DMS79 (cell line): ENCODE results near the gene GRID2IP.
"Not testable (repeated sequence)": the region's sequence is repeated elsewhere in the genome, so short reads cannot be mapped to it uniquely, and the experiment has no call there.

Experiments used
- DNase-seq: peaks from one replicate; lab custom pipeline; 2025; lab: John Stamatoyannopoulos, UW

The GRID2IP gene

GRCh38 chr7:6487184-6487545 is 64.1 kb downstream of the GRID2IP start:
- DNase-seq = no peak

- DNase-seq = no peak
Measured at GRCh38 chr7:6486438-6487183, 64.7 kb downstream of the GRID2IP start.

DNA sequence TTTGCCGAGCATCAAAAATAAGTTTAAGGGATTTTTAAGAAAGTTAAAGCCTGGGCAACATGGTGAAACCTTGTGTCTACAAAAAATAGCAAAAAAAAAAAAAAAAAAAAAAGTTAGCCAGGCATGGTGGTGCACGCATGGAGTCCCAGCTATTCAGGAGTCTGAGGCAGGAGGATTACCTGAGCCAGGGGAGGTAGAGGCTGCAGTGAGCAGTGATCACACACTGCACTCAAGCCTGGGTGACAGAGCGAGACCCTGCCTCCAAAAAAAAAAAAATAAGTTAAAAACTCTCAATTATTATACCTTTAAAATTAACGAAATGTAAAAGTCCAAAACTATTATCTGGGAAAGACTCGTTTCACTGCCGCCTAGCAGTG is 68.5 kb downstream of the GRID2IP start:
- DNase-seq = no peak

DNA sequence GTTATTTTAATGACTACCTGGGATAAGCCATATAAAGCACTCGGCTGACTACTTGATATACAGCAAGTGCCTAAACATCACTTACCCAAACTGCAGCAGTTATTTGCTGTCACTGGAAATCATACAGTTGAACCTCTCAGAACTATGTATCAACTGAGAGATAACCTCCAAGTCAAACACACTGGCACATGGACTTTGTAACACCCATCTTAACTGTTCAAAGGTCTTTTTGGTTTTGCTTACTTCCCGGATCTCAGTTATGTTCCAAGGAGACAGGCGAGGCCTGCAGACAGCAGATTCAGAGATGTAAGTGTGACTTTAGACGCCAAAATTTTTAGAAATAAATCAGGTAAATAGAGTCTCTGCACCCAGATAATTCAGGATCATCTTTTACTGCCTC is 69.0 kb downstream of the GRID2IP start:
- DNase-seq = no peak

DNA sequence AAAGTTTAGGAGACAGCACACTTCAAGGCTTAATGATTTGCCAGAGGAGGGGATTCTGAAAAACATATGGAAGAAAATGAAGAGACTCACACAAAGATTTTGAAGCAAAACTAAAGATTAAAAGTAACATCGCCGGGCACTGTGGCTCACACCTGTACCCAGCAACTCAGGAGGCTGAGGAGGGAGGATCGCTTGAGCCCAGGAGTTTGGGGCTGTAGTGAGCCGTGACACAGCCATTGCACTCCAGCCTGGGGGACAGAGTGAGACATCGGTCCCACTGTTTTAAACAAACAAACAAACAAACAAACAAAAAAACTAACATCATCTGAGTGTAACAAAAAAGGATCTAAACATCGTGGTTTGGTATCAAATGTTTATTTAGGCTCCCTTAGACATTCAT is 69.8 kb downstream of the GRID2IP start:
- DNase-seq = no peak

DNA sequence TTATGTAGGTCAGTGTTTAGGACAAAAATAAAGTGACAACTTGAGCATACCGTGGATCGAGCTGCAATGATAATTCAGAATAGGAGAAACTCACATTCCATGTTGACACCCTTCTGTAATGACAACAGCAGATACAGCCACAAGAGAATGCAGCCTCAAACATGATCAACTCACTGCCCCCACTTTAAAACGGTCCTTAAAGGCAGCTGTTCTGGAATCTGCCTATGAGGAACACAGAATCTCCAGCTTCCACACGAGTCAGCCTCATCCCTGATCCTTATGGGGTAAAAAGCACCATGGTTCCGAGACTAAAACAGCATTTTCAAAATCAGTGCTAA is 71.0 kb downstream of the GRID2IP start:
- no peak for DNase-seq

DNA sequence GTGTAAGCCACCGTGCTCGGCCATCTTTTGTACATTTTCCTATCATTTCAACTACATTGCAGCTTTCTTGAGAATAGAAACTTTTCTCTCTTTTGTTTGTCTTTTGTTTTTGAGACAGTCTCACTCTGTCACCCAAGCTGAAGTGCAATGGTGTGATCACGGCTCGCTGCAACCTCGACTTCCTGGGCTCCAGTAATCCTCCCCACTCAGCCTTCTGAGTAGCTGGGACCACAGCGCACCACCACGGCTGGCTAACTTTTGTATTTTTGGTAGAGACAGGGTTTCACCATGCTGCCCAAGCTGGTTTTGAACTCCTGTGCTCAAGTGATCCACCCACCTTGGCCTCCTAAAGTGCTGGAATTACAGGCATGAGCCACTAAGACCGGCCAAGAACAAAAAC is 72.2 kb downstream of the GRID2IP start:
- no peak for DNase-seq

DNA sequence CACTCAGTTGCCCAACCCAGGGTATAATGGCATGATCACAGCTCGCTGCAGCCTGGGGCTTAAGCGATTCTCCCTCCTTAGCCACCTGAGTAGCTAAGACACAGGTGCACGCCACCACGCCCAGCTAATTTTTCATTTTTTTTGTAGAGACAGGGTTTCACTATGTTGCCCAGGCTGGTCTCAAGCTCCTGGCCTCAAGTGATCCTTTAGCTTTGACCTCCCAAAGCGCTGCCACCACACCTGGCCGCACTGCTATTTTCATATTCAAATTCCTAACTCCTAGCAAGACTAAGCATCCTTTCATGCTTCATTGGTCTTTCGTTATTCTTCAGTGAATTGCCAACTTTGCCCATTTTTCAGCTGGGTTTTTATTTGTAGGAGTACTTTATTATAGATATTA is 73.1 kb downstream of the GRID2IP start:
- no peak for DNase-seq

GRCh38 chr7:6477318-6477660 is 74.0 kb downstream of the GRID2IP start:
- DNase-seq = no peak

- no peak for DNase-seq
Measured at GRCh38 chr7:6476596-6477317, 74.5 kb downstream of the GRID2IP start.

DNA sequence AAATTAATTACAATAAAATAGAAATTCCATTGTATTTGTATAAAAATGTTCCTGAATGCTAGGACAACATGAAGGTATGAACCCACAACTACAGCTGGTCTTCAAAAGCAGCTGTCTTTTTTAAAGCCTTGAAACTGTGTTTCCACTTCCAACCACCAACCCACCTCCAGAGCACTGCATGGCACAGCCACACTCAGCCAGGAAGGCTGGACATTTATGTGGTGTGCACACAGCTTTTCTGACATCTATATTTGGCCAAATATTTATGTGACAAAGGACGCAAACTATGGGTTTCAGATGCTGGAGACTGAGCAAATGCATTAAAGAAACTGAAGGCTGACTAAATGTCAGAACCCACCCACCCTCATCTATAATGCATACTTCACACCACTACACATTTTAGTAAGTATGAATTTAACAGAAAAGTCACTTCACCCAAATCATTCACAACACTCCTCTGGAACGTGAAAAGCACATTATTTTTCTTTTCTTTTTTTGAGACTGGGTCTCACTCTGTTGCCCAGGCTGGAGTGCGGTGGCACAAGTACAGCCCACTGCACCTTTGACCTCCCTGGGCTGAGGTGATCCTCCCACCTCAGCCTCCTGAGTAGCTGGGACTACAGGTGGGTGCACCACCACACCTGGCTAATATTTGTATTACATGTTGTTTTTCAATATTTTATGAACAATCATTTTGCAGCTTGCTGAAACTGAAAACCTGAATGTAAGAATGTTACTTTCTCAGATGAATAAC is 75.7 kb downstream of the GRID2IP start:
- DNase-seq = no peak

DNA sequence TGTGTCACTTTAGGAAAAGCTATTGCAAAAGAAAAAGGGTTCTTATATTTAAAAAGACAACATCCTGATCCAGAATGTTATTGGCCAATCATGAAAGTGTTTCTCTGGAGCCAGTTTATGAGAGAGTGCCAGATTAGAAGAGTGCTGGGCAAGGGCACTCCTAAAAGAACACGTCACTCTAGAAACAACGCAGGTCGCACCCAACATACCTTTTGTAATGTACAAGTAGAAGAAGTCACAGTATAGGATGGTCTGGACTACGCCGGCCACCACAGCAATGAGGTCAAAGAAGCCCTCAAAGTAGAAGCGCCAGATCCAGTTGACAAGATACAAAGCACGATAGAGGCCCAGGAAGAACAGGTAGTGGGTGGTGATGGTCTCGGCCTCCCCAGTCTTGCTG is 85.4 kb downstream of the GRID2IP start:
- no peak for DNase-seq

DNA sequence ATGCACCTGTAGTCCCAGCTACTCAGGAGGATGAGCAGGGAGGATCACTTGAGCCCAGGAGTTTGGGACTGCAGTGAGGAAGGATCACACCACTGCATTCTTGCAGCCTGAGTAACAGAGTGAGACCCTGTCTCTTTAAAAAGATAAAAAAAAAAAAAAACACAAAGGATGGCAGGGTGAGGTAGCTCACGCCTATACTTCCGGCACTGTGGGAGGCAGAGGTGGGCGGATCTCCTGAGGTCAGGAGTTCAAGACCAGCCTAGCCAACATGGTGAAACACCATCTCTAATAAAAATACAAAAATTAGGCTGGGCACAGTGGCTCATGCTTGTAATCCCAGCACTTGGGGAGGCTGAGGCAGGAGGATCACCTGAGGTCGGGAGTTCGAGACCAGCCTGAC is 87.7 kb downstream of the GRID2IP start:
- DNase-seq = not testable (repeated sequence)

DNA sequence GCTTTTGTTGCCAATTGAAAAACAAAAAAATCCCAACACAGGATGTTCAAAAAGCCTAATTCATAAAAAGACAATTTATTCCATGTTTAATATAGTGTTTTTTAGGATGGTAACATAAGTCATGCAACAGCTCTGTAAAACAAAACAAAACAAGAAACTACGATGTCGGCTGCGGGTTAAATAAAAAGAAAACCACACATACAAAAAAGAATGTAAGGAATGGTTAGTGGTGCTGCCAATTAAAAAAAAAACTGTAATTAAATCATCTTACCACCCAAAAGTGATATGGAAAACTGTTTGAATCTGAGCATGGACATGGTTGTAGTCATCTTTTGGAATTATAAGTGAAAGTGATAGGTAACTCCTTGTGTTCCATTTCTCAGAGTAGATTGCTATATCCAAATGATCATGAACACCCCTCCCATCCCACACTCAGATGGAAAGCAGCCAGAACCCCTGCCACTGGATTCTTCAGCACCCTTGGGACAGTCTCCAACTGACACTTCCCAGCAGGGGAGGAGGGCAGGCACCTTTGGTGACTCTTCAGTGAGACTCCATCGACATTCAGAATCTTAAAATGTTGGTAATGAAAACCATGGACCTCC is 89.2 kb downstream of the GRID2IP start:
- DNase-seq = no peak

DNA sequence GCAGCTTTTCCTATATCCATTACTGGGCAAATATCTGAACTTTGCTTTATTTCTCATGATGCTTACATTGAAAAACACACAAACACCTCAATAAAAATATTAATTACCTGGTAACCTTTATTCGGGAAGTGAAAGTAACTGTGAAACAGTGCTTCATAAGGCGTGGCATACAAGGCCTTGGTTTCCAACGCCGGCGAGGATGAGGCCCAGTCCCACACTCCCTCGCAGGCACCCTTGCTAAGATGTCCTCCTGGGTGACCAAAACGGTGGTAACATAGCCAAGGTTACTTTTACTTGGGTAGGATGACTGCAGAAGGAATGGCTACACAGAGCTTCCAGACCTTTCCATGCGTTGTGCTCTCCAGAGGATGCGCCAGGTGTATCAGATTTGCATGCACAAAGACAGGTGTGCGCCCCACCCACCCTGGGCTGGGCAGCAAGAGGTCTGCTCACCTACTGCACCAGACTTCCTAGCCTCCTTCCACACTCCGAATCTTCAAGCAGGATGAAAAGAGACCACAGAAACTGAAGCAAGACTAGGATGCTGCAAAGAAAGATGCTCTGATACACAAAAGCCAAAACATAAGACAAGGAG is 90.2 kb downstream of the GRID2IP start:
- no peak for DNase-seq

GRCh38 chr7:6460303-6460702 is 91.0 kb downstream of the GRID2IP start:
- DNase-seq = no peak

DNA sequence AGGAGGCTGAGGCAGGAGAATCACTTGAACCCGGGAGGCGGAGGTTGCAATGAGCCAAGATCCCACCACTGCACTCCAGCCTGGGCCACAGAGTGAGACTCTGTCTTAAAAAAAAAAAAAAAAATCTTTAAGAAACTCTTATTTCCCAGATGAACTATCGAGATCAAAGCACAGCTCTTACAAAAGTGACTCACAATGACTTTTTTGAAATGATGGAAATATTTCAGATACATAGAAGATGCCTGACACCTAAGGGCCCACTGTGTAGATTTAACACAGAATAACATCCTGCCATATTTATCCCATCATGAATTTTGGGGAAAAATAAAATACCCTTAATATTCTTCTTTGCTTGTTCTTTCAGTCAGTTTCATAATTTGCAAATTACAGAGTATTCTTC is 92.6 kb downstream of the GRID2IP start:
- DNase-seq = not testable (repeated sequence)

DNA sequence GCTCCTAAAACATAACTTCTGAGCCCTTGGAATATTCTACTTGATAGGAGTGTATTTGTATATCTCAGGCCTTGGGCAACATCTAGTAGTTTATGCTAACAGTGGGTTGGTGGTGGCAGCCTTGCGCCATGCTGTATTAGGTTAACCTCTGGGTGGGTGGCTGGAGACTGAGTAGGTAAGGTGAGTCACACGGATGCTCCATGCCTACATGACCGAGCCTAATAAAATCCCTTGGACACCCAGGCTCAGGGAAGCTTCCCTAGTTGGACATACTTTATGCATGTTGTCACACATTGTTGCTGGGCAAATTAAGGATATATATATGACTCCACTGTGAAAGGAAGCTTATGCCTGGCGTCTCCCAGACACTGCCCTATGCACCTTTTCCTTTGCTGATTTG is 97.5 kb downstream of the GRID2IP start:
- DNase-seq = no peak

- no peak for DNase-seq
Measured at GRCh38 chr7:6451224-6451705, 100.0 kb downstream of the GRID2IP start.

DNA sequence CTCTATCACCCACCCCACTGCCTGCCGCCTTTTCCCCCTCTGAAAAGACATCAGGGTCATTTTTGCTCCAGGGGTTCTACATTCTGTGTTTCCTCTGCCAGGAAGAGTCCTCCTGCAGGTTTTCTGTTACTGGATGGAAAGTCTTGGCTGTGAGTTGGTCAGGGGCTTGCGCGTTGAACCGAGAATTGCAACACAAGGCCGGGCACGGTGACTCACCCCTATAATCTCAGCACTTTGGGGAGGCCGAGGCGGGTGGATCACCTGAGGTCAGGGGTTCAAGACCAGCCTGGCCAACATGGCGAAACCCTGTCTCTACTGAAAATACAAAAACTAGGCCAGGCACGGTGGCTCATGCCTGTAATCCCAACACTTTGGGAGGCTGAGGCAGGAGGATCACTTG is 100.7 kb downstream of the GRID2IP start:
- not testable (repeated sequence) for DNase-seq

GRCh38 chr7:6449884-6450283 is 101.4 kb downstream of the GRID2IP start:
- DNase-seq = not testable (repeated sequence)

DNA sequence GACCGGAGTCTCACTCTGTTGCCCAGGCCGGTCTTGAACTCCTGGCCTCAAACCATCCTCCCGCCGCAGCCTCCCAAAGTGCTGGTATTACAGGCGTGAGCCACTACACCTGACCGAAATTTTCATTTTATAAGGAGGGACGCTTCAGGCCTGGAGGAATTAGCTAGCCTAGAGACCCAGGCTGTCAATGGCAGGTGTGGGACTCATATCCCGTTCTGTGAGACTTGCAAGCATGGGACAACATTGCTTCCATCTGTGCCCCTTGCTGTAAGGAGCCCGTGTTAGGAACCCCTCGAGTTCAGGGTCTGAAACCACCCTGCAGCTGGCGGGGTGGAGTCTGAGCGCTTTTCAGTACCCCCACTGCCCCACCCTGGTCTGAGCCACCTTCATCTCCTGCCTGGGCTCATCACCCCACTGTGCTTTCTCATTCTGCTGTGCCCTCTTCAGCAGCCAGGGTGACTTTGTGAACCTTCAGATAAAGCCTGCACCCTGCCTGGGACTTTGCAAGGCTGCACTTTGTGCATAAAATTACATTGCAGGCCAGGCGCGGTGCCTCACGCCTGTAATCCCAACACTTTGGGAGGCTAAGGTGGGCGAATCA is 102.2 kb downstream of the GRID2IP start:
- no peak for DNase-seq
